SK-N-SH treated with all-trans-retinoic acid at 6 μM for 48 hours (cell line): ENCODE results near the gene USP48.

ENCODE experiments used
- ATAC-seq: fragments of 200-7000 bp; cut with Tn5 transposase; 3 replicates; pipeline ENCODE4 v1.9.1; 2020; ENCODE audit warnings: mild to moderate bottlenecking, moderate library complexity
- ARNTL ChIP-seq: fragments of 450-650 bp; formaldehyde crosslinking; IDR thresholded peaks from 2 replicates; pipeline ENCODE4 v1.5.0; 2020; ENCODE audit warnings: low read depth, mild to moderate bottlenecking, moderate library complexity, borderline replicate concordance
- BACH2 ChIP-seq: fragments of 250-450 bp; sonication (Bioruptor Pico); IDR thresholded peaks from 2 replicates; pipeline ENCODE4 v1.9.0; 2021; ENCODE audit warnings: mild to moderate bottlenecking, borderline replicate concordance
- CSDC2 ChIP-seq: fragments of 250-450 bp; sonication (Bioruptor Pico); IDR thresholded peaks from 2 replicates; pipeline ENCODE4 v1.5.0; 2020; ENCODE audit warnings: mild to moderate bottlenecking, moderate library complexity
- ESRRG ChIP-seq: fragments of 250-450 bp; sonication (Bioruptor Pico); IDR thresholded peaks from 2 replicates; pipeline ENCODE4 v1.6.1; 2021; ENCODE audit warnings: mild to moderate bottlenecking
- GLIS3 ChIP-seq: fragments of 250-450 bp; sonication (Bioruptor Pico); IDR thresholded peaks from 2 replicates; pipeline ENCODE4 v1.5.0; 2020; ENCODE audit warnings: mild to moderate bottlenecking, moderate library complexity
- ISL1 ChIP-seq: fragments of 250-450 bp; sonication (Bioruptor Pico); IDR thresholded peaks from 2 replicates; pipeline ENCODE4 v2.1.2; 2022; ENCODE audit warnings: mild to moderate bottlenecking, moderate library complexity
- OSR1 ChIP-seq: fragments of 250-450 bp; sonication (Bioruptor Pico); IDR thresholded peaks from 2 replicates; pipeline ENCODE4 v1.8.0; 2022; ENCODE audit warnings: moderate library complexity, mild to moderate bottlenecking, inconsistent platforms
- PPARA ChIP-seq: fragments of 250-450 bp; sonication (Bioruptor Pico); IDR thresholded peaks from 2 replicates; pipeline ENCODE4 v1.5.0; 2020; ENCODE audit warnings: mild to moderate bottlenecking, borderline replicate concordance
- RARB ChIP-seq: fragments of 250-450 bp; sonication (Bioruptor Pico); IDR thresholded peaks from 2 replicates; pipeline ENCODE4 v1.8.0; 2021; ENCODE audit warnings: mild to moderate bottlenecking, moderate library complexity
- SNAI2 ChIP-seq: fragments of 250-450 bp; sonication (Bioruptor Pico); IDR thresholded peaks from 2 replicates; pipeline ENCODE4 v1.5.0; 2020; ENCODE audit warnings: mild to moderate bottlenecking, moderate library complexity
- TCF4 ChIP-seq: fragments of 250-450 bp; sonication (Bioruptor Pico); IDR thresholded peaks from 2 replicates; pipeline ENCODE4 v1.8.0; 2021; ENCODE audit warnings: mild to moderate bottlenecking, moderate library complexity, borderline replicate concordance
- TOX ChIP-seq: fragments of 250-450 bp; sonication (Bioruptor Pico); IDR thresholded peaks from 2 replicates; pipeline ENCODE4 v1.8.0; 2021; ENCODE audit warnings: mild to moderate bottlenecking, moderate library complexity, borderline replicate concordance
- ZFP3 ChIP-seq: fragments of 250-450 bp; sonication (Bioruptor Pico); IDR thresholded peaks from 2 replicates; pipeline ENCODE4 v1.5.0; 2020; ENCODE audit warnings: mild to moderate bottlenecking, moderate library complexity
- ZFP30 ChIP-seq: fragments of 450-650 bp; formaldehyde crosslinking; IDR thresholded peaks from 2 replicates; pipeline ENCODE4 v1.5.0; 2022; ENCODE audit warnings: mild to moderate bottlenecking, moderate library complexity
- ZNF565 ChIP-seq: fragments of 450-650 bp; formaldehyde crosslinking; conservative IDR thresholded peaks from 2 replicates; pipeline ENCODE4 v1.5.0; 2020; ENCODE audit warnings: low read depth, mild to moderate bottlenecking, moderate library complexity
- ZNF70 ChIP-seq: fragments of 450-650 bp; formaldehyde crosslinking; IDR thresholded peaks from 2 replicates; pipeline ENCODE4 v1.5.0; 2020; ENCODE audit warnings: mild to moderate bottlenecking, moderate library complexity
- ZNF8 ChIP-seq: fragments of 450-650 bp; formaldehyde crosslinking; IDR thresholded peaks from 2 replicates; pipeline ENCODE4 v1.5.0; 2020; ENCODE audit warnings: mild to moderate bottlenecking, moderate library complexity
- TF ChIP-seq, protein P1 (sequence below): fragments of 250-450 bp; sonication (Bioruptor Pico); IDR thresholded peaks from 2 replicates; pipeline ENCODE4 v1.8.0; 2021; ENCODE audit warnings: low read depth, mild to moderate bottlenecking, moderate library complexity, borderline replicate concordance
- TF ChIP-seq, protein P2 (sequence below): fragments of 250-450 bp; sonication (Bioruptor Pico); IDR thresholded peaks from 2 replicates; pipeline ENCODE4 v1.5.1; 2021; ENCODE audit warnings: mild to moderate bottlenecking, moderate library complexity
- TF ChIP-seq, protein P3 (sequence below): fragments of 250-450 bp; sonication (Bioruptor Pico); IDR thresholded peaks from 2 replicates; pipeline ENCODE4 v1.5.0; 2020; ENCODE audit warnings: mild to moderate bottlenecking, moderate library complexity
- TF ChIP-seq, protein P4 (sequence below): fragments of 250-450 bp; sonication (Bioruptor Pico); IDR thresholded peaks from 2 replicates; pipeline ENCODE4 v1.8.0; 2020; ENCODE audit warnings: mild to moderate bottlenecking, moderate library complexity, borderline replicate concordance
- TF ChIP-seq, protein P5 (sequence below): fragments of 250-450 bp; sonication (Bioruptor Pico); IDR thresholded peaks from 2 replicates; pipeline ENCODE4 v1.5.1; 2020; ENCODE audit warnings: low read depth, mild to moderate bottlenecking, moderate library complexity

USP48 gene

DNA sequence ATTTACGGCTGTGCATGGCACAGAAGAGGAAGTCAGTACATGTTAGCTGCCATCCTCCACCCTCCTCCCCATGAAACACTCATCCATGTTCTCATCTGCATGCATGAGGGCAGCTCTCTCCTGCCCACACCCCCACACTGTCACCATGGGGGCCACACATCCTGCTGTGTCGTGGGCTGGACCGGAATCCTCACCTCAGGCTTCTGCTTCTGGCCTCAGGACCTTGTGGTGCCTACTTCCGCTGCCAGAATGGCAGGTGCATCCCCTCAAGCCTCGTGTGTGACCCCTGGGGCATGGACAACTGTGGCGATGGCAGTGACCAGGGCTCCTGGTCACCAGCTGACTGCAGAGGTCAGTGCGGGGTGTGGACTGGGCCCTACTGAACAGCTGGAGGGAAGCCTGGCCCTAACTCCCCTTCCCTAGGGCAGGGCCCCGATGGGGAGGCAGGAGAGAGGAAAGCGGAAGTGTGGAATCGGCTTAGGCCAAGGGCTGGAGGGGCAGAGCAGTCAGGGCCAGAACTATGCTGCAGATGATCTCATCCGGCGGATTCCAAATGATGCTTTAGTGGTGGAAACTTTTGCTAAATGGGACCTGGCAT is 32.9 kb upstream of the USP48 start (continued):
- TF ChIP-seq, protein P1, sequence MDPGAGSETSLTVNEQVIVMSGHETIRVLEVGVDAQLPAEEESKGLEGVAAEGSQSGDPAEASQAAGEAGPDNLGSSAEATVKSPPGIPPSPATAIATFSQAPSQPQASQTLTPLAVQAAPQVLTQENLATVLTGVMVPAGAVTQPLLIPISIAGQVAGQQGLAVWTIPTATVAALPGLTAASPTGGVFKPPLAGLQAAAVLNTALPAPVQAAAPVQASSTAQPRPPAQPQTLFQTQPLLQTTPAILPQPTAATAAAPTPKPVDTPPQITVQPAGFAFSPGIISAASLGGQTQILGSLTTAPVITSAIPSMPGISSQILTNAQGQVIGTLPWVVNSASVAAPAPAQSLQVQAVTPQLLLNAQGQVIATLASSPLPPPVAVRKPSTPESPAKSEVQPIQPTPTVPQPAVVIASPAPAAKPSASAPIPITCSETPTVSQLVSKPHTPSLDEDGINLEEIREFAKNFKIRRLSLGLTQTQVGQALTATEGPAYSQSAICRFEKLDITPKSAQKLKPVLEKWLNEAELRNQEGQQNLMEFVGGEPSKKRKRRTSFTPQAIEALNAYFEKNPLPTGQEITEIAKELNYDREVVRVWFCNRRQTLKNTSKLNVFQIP (CRISPR knock-in tag), result no peak
- no peak for TF ChIP-seq OSR1 (CRISPR knock-in tag)
- TF ChIP-seq GLIS3 (CRISPR knock-in tag), result no peak
- TF ChIP-seq CSDC2 (CRISPR knock-in tag), result no peak

DNA sequence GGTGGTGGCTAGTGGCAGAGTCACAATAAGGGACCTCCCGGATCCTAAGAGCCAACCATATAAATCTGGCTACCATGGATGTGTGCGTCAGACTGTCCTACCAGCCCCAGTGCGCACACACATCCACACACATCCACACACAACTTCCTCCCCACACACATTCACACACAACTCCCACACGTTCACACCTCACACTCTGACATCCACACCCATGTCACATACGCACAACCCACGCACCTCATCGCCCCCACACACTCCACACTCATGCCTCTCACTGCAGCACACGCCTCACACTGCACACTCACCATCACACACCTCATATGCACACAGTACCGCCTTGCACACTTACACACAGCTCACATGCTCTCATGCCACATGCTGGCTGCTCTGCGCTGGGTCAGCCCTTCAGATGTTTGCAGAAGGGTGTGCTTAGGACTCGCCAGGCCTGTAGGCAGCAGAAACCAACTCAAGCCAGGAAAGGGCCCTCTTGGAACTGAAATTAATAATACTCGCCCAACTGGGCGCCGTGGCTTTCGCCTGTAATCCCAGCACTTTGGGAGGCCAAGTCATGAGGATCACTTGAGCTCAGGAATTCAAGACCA is 32.1 kb upstream of the USP48 start:
- ATAC-seq, result no peak
- no peak for TF ChIP-seq ZNF8 (CRISPR knock-in tag)

DNA sequence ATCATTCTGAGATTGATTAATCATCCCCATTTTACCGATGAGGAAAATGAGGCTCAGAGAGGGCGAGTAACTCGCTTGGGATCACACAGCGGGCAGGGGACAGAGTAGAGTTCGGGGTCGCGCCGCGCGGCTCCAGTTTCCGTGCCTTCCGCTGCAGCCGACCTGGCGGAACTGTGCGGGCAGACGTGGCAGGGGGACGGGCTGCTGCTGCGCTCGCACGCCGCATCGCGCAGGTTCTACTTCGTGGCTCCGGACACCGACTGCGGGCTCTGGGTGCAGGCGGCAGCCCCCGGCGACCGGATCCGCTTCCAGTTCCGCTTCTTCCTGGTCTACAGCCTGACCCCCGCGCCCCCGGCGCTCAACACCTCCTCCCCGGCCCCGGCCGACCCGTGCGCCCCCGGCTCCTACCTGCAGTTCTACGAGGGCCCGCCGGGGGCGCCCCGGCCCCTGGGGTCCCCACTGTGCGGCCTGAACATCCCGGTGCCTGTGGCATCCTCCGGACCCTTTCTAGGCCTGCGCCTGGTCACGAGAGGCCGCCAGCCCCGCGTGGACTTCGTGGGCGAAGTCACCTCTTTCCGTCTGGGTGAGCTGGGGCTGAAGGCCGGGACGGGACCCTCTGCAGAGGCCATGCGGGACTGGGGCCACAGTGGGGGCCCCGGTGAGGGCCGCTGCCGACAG is 31.4 kb upstream of the USP48 start:
- TF ChIP-seq, protein P2, sequence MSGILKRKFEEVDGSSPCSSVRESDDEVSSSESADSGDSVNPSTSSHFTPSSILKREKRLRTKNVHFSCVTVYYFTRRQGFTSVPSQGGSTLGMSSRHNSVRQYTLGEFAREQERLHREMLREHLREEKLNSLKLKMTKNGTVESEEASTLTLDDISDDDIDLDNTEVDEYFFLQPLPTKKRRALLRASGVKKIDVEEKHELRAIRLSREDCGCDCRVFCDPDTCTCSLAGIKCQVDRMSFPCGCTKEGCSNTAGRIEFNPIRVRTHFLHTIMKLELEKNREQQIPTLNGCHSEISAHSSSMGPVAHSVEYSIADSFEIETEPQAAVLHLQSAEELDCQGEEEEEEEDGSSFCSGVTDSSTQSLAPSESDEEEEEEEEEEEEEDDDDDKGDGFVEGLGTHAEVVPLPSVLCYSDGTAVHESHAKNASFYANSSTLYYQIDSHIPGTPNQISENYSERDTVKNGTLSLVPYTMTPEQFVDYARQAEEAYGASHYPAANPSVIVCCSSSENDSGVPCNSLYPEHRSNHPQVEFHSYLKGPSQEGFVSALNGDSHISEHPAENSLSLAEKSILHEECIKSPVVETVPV (CRISPR knock-in tag), result peak; percentile 44; the same call in 1 of the 2 replicates
- no peak for TF ChIP-seq ARNTL
- peak; percentile 57 for ATAC-seq

DNA sequence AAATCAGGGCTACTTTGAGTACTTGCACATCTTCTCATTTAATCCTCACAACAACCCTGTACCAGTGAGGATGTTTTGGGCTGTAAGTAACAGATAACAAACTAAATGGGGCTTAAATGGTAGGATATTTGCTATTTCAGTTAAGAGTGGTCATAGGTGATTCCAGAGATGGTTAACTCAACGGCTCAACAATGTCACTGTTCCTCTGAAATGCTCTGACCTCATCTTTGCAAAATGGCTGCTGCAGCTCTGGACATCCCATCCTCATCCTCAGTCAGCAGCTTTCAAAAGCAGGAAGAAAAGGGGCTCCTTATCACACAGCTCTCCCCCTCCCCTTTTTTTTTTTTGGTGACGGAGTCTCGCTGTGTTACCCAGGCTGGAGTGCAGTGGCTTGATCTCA is 30.6 kb upstream of the USP48 start:
- no peak for ATAC-seq
- TF ChIP-seq TCF4, result no peak
- TF ChIP-seq, protein P3, sequence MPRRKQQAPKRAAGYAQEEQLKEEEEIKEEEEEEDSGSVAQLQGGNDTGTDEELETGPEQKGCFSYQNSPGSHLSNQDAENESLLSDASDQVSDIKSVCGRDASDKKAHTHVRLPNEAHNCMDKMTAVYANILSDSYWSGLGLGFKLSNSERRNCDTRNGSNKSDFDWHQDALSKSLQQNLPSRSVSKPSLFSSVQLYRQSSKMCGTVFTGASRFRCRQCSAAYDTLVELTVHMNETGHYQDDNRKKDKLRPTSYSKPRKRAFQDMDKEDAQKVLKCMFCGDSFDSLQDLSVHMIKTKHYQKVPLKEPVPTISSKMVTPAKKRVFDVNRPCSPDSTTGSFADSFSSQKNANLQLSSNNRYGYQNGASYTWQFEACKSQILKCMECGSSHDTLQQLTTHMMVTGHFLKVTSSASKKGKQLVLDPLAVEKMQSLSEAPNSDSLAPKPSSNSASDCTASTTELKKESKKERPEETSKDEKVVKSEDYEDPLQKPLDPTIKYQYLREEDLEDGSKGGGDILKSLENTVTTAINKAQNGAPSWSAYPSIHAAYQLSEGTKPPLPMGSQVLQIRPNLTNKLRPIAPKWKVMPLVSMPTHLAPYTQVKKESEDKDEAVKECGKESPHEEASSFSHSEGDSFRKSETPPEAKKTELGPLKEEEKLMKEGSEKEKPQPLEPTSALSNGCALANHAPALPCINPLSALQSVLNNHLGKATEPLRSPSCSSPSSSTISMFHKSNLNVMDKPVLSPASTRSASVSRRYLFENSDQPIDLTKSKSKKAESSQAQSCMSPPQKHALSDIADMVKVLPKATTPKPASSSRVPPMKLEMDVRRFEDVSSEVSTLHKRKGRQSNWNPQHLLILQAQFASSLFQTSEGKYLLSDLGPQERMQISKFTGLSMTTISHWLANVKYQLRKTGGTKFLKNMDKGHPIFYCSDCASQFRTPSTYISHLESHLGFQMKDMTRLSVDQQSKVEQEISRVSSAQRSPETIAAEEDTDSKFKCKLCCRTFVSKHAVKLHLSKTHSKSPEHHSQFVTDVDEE (CRISPR knock-in tag), result no peak
- TF ChIP-seq, protein P4, sequence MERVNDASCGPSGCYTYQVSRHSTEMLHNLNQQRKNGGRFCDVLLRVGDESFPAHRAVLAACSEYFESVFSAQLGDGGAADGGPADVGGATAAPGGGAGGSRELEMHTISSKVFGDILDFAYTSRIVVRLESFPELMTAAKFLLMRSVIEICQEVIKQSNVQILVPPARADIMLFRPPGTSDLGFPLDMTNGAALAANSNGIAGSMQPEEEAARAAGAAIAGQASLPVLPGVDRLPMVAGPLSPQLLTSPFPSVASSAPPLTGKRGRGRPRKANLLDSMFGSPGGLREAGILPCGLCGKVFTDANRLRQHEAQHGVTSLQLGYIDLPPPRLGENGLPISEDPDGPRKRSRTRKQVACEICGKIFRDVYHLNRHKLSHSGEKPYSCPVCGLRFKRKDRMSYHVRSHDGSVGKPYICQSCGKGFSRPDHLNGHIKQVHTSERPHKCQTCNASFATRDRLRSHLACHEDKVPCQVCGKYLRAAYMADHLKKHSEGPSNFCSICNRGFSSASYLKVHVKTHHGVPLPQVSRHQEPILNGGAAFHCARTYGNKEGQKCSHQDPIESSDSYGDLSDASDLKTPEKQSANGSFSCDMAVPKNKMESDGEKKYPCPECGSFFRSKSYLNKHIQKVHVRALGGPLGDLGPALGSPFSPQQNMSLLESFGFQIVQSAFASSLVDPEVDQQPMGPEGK (CRISPR knock-in tag), result no peak
- TF ChIP-seq ARNTL, result no peak
- no peak for TF ChIP-seq TOX
- TF ChIP-seq ZFP3 (CRISPR knock-in tag), result no peak
- TF ChIP-seq ZNF70 (CRISPR knock-in tag), result no peak
- TF ChIP-seq RARB (CRISPR knock-in tag), result no peak
- no peak for TF ChIP-seq ESRRG (CRISPR knock-in tag)
- no peak for TF ChIP-seq ZNF8 (CRISPR knock-in tag)
- TF ChIP-seq GLIS3 (CRISPR knock-in tag), result no peak
- TF ChIP-seq ZFP30 (CRISPR knock-in tag), result no peak
- TF ChIP-seq, protein P1 (CRISPR knock-in tag), result no peak
- TF ChIP-seq, protein P5, sequence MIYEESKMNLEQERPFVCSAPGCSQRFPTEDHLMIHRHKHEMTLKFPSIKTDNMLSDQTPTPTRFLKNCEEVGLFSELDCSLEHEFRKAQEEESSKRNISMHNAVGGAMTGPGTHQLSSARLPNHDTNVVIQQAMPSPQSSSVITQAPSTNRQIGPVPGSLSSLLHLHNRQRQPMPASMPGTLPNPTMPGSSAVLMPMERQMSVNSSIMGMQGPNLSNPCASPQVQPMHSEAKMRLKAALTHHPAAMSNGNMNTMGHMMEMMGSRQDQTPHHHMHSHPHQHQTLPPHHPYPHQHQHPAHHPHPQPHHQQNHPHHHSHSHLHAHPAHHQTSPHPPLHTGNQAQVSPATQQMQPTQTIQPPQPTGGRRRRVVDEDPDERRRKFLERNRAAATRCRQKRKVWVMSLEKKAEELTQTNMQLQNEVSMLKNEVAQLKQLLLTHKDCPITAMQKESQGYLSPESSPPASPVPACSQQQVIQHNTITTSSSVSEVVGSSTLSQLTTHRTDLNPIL, result no peak
- TF ChIP-seq SNAI2 (CRISPR knock-in tag), result no peak
- TF ChIP-seq ISL1 (CRISPR knock-in tag), result no peak
- TF ChIP-seq PPARA (CRISPR knock-in tag), result no peak
- no peak for TF ChIP-seq ZNF565 (CRISPR knock-in tag)
- TF ChIP-seq BACH2 (CRISPR knock-in tag), result no peak
